Sigmoid colon (tissue), 4 donors: Measurements from ENCODE around the gene ZNF514.

ENCODE experiments used
- EP300 ChIP-seq, 4 donors: sonication (generic); formaldehyde crosslinking; IDR thresholded peaks; one replicate each; pipeline ENCODE4 v1.6.1; 2017; ENCODE audit warnings: antibody characterized with exemption in 4 of 4
- POLR2A ChIP-seq, 2 donors: fragments of 450-650 bp; IDR thresholded peaks; one replicate each; pipeline ENCODE4 v1.6.1; 2016; ENCODE audit warnings: antibody characterized with exemption in 2 of 2, mild to moderate bottlenecking in 2 of 2, moderate library complexity in 2 of 2
- POLR2AphosphoS5 ChIP-seq, 4 donors: sonication (generic); formaldehyde crosslinking; IDR thresholded peaks; one replicate each; pipeline ENCODE4 v1.6.1; 2017; ENCODE audit warnings: antibody characterized with exemption in 4 of 4
- TF ChIP-seq, protein P1 (sequence below), 4 experiments: fragments of 450-650 bp in 3 of 4; fragments of 200-600 bp in 1 of 4; IDR thresholded peaks; one replicate each; pipeline ENCODE4 v1.5.1; 2016 to 2019; ENCODE audit warnings: antibody characterized with exemption in 4 of 4, mild to moderate bottlenecking in 3 of 4, moderate library complexity in 2 of 4

DNA sequence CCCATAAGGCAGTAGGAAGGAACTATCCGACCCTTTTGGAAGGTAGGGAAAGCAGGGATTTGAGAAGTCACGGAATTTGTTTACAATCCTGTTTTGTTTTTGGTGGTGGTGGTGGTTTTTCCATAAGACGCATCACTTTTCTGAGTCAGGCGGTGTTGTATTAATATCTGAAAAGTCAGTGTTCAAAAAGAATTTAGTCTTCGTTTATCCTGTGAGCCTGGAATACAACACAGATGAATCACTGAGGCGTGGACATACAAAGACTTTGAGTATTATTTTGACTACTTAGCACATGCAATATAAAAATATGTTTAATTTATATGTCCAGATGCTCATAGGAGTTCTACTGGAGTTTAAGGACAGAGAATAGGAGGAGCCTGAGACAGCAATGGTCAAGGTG lies 48.5 kb upstream of the ZNF514 start:
- TF ChIP-seq POLR2AphosphoS5 (IDR thresholded peaks at IDR 0.05) (no peak), POLR2A (IDR thresholded peaks at IDR 0.05) (no peak), EP300 (IDR thresholded peaks at IDR 0.05) (no peak)
- TF ChIP-seq, protein P1, sequence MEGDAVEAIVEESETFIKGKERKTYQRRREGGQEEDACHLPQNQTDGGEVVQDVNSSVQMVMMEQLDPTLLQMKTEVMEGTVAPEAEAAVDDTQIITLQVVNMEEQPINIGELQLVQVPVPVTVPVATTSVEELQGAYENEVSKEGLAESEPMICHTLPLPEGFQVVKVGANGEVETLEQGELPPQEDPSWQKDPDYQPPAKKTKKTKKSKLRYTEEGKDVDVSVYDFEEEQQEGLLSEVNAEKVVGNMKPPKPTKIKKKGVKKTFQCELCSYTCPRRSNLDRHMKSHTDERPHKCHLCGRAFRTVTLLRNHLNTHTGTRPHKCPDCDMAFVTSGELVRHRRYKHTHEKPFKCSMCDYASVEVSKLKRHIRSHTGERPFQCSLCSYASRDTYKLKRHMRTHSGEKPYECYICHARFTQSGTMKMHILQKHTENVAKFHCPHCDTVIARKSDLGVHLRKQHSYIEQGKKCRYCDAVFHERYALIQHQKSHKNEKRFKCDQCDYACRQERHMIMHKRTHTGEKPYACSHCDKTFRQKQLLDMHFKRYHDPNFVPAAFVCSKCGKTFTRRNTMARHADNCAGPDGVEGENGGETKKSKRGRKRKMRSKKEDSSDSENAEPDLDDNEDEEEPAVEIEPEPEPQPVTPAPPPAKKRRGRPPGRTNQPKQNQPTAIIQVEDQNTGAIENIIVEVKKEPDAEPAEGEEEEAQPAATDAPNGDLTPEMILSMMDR (IDR thresholded peaks at IDR 0.05), result no peak
